Gastroesophageal sphincter (tissue), 3 donors: Measurements from ENCODE around the gene ALG6.

Source experiments
- CTCF ChIP-seq, 4 experiments: fragments of 200-600 bp in 2 of 4; fragments of 450-650 bp in 2 of 4; sonication (generic) in 1 of 4; IDR thresholded peaks; one replicate each; pipeline ENCODE4 v1.5.1; 2017 to 2019; ENCODE audit warnings: antibody characterized with exemption in 4 of 4, mild to moderate bottlenecking in 2 of 4, moderate library complexity in 2 of 4
- POLR2A ChIP-seq, 2 donors: fragments of 450-650 bp; IDR thresholded peaks; one replicate each; pipeline ENCODE4 v1.6.1; 2017; ENCODE audit warnings: antibody characterized with exemption in 2 of 2, mild to moderate bottlenecking in 2 of 2, moderate library complexity in 1 of 2
- POLR2AphosphoS5 ChIP-seq: sonication (generic); formaldehyde crosslinking; IDR thresholded peaks from one replicate; pipeline ENCODE4 v1.6.1; 2017; ENCODE audit warnings: antibody characterized with exemption

GRCh38 chr1:63327417-63328054 lies 39.9 kb upstream of the ALG6 start:
- TF ChIP-seq CTCF (IDR thresholded peaks at IDR 0.05) (peak in 3 of 4 experiments; percentile 31 to 70 (median 50)), POLR2AphosphoS5 (no peak), POLR2A (IDR thresholded peaks at IDR 0.05) (peak in 1 of 2 donors; percentile 18)
